Measurements from ENCODE around the gene ZNG1E. TPM values are rescaled to one million over a fixed set of nuclear protein-coding genes. Genes with fewer than 3 reads are reported as not detected.

Gene ZNG1E
- polyA plus RNA-seq, 2 donors = 27.2 to 99.6 TPM

Other genes starting within 250 kb of the ZNG1E start
- under 1 TPM; 0.02 to 0.08 TPM for gene FOXD4L4, start 61.2 kb downstream of the ZNG1E start, polyA plus RNA-seq